Neural cell (in vitro differentiated cells): ENCODE results near the gene MCC. TPM values are rescaled to one million over a fixed set of nuclear protein-coding genes. Genes with fewer than 3 reads are reported as not detected.

Experiments used
- H2AFZ ChIP-seq: fragments of 200-600, 300-800 bp; sonication (generic), shearing (Covaris generic); 2 replicates; pipeline ENCODE4 v1.6.0; 2014; ENCODE audit warnings: low read depth, mild to moderate bottlenecking, antibody characterized with exemption, low read length, moderate library complexity
- H3F3A ChIP-seq: fragments of 200-600 bp; shearing (Covaris generic); 2 replicates; pipeline ENCODE4 v1.6.1; 2016; ENCODE audit warnings: mild to moderate bottlenecking, moderate library complexity, mixed read lengths, antibody characterized with exemption, low read length; ENCODE audit not compliant: insufficient read depth, poor library complexity, severe bottlenecking
- H3K27ac ChIP-seq: fragments of 200-600, 300-800 bp; sonication (generic), shearing (Covaris generic); 2 replicates; pipeline ENCODE4 v1.5.1; 2014; ENCODE audit warnings: mild to moderate bottlenecking, low read length, moderate library complexity
- H3K27me3 ChIP-seq: fragments of 300-800, 200-600 bp; sonication (generic), shearing (Covaris generic); 2 replicates; pipeline ENCODE4 v1.6.0; 2014; ENCODE audit warnings: mild to moderate bottlenecking, low read depth, low read length, moderate library complexity; ENCODE audit not compliant: insufficient read depth
- H3K36me3 ChIP-seq: fragments of 300-800, 200-600 bp; sonication (generic), shearing (Covaris generic); 2 replicates; pipeline ENCODE4 v1.5.1; 2014; ENCODE audit warnings: mild to moderate bottlenecking, antibody characterized with exemption, low read length, moderate library complexity; ENCODE audit not compliant: insufficient read depth
- H3K4me2 ChIP-seq: fragments of 300-800, 200-600 bp; sonication (generic), shearing (Covaris generic); 2 replicates; pipeline ENCODE4 v1.6.0; 2014; ENCODE audit warnings: mild to moderate bottlenecking, low read length
- H3K4me3 ChIP-seq: fragments of 300-800, 200-600 bp; sonication (generic), shearing (Covaris generic); 2 replicates; pipeline ENCODE4 v1.5.1; 2014; ENCODE audit warnings: mild to moderate bottlenecking, low read length, moderate library complexity
- H3K79me2 ChIP-seq: fragments of 200-600 bp; shearing (Covaris generic); replicated peaks from 2 replicates; pipeline ENCODE4 v1.6.0; 2014; ENCODE audit warnings: mild to moderate bottlenecking, low read length, moderate library complexity; ENCODE audit not compliant: insufficient read depth
- H3K9ac ChIP-seq: fragments of 300-800, 200-600 bp; sonication (generic), shearing (Covaris generic); 2 replicates; pipeline ENCODE4 v1.6.1; 2016; ENCODE audit warnings: mild to moderate bottlenecking, low read length, mixed read lengths
- H3K9me2 ChIP-seq: fragments of 200-600 bp; shearing (Covaris generic); 2 replicates; pipeline ENCODE4 v1.6.1; 2016; ENCODE audit warnings: mild to moderate bottlenecking, low read length, mixed read lengths; ENCODE audit not compliant: insufficient read depth
- H3K9me3 ChIP-seq: fragments of 200-600, 300-800 bp; sonication (generic), shearing (Covaris generic); 2 replicates; pipeline ENCODE4 v1.6.1; 2016; ENCODE audit warnings: mild to moderate bottlenecking, mixed run types, low read length, moderate library complexity, mixed read lengths
- H4K20me1 ChIP-seq: fragments of 200-600 bp; shearing (Covaris generic); 2 replicates; pipeline ENCODE4 v1.6.1; 2016; ENCODE audit warnings: mild to moderate bottlenecking, mixed run types; ENCODE audit not compliant: insufficient read depth
- EP300 ChIP-seq: fragments of 450-650 bp; conservative IDR thresholded peaks from 2 replicates; pipeline ENCODE4 v1.6.1; 2014; ENCODE audit warnings: antibody characterized with exemption, mild to moderate bottlenecking, moderate library complexity; ENCODE audit not compliant: poor library complexity, severe bottlenecking
- EZH2 ChIP-seq: fragments of 200-600, 300-800 bp; shearing (Covaris generic), sonication (generic); IDR thresholded peaks from 2 replicates; pipeline ENCODE4 v1.6.1; 2014; ENCODE audit warnings: antibody characterized with exemption, low read length, borderline replicate concordance, mild to moderate bottlenecking; ENCODE audit not compliant: insufficient read depth, poor library complexity, severe bottlenecking
- MXI1 ChIP-seq: fragments of 450-650 bp; conservative IDR thresholded peaks from 2 replicates; pipeline ENCODE4 v1.6.1; 2014; ENCODE audit warnings: antibody characterized with exemption, mild to moderate bottlenecking; ENCODE audit not compliant: poor library complexity, severe bottlenecking
- POLR2AphosphoS5 ChIP-seq: IDR thresholded peaks from 2 replicates; pipeline ENCODE4 v1.6.1; 2012
- RAD21 ChIP-seq: fragments of 450-650 bp; conservative IDR thresholded peaks from 2 replicates; pipeline ENCODE4 v1.6.1; 2014; ENCODE audit warnings: antibody characterized with exemption, mild to moderate bottlenecking, moderate library complexity
- SMC3 ChIP-seq: fragments of 450-650 bp; conservative IDR thresholded peaks from 2 replicates; pipeline ENCODE4 v1.6.1; 2014; ENCODE audit warnings: antibody characterized with exemption, mild to moderate bottlenecking, moderate library complexity; ENCODE audit not compliant: poor library complexity
- TAF1 ChIP-seq: IDR thresholded peaks from 2 replicates; pipeline ENCODE4 v1.6.1; 2012; ENCODE audit warnings: low read depth
- polyA plus RNA-seq: library from polyadenylated mRNA; depleted of rRNA; stranded (reverse); fragments of >200 nt; gene quantifications from 2 replicates; pipeline ENCODE4 v1.2.3, GENCODE V29; 2014
- TF ChIP-seq, protein P1 (sequence below): IDR thresholded peaks from 2 replicates; pipeline ENCODE4 v1.6.1; 2012; ENCODE audit warnings: borderline replicate concordance
- TF ChIP-seq, protein P2 (sequence below): fragments of 450-650 bp; IDR thresholded peaks from 2 replicates; pipeline ENCODE4 v1.5.1; 2014; ENCODE audit warnings: antibody characterized with exemption, mild to moderate bottlenecking, moderate library complexity; ENCODE audit not compliant: poor library complexity, severe bottlenecking

Gene MCC
- polyA plus RNA-seq, 1 donor from 2014 or later: 2.2 TPM

DNA sequence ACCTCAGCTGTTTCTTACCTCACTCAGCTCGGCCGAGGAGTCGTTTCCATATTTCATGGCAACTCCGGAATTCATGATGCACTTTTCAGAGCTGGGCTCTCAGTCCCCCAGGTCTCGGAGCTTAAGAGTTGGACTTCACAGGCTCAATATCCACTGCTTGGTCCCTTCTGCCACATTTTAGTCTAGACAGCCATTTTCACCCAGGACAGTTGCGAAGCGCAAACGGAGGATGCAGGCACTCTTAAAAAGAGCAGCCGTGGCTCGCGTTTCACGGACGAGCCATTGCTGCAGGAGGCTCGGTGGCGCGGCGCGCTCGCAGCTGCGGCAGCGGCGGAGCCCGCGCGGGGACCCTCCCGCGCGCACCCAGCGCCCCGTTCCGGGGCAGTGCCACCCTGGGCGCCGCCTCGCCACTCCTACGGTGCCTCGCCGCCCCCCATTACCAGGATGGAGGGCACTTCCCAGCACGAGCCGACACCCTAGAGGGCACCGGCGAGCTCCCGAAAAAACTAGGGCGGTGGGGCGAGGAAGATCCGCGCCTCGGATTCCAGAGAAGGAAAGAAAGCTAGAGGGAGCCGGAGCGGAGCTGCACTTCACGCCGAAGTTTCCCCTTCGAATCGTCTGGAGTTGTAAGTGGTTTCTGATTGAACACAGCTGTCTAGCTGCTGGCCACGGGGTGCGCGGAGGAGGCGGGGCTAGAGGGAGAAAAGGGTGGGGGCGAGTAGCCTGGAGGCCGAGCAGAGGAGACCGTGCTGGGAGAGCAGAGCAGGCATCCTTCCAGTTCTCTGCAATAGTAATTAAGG lies 193.7 kb downstream of the MCC start:
- no peaks in the 10 kb centered on the region for H4K20me1 ChIP-seq
- peak overlapping the region; percentile 12 for H2AFZ ChIP-seq
- peak overlapping the region; percentile 52 for H3K9ac ChIP-seq
- H3K27ac ChIP-seq: no peak overlapping the region
- H3K36me3 ChIP-seq: no peaks in the 10 kb centered on the region
- H3K4me3 ChIP-seq: peak overlapping the region; percentile 74
- H3K79me2 ChIP-seq: no peaks in the 10 kb centered on the region
- H3K4me2 ChIP-seq: peak overlapping the region; percentile 89
- H3F3A ChIP-seq: no peaks in the 10 kb centered on the region
- H3K9me2 ChIP-seq: no peaks in the 10 kb centered on the region
- H3K9me3 ChIP-seq: no peaks in the 10 kb centered on the region
- peaks cover 34% of the 10 kb centered on the region for H3K27me3 ChIP-seq
- TF ChIP-seq, protein P1, sequence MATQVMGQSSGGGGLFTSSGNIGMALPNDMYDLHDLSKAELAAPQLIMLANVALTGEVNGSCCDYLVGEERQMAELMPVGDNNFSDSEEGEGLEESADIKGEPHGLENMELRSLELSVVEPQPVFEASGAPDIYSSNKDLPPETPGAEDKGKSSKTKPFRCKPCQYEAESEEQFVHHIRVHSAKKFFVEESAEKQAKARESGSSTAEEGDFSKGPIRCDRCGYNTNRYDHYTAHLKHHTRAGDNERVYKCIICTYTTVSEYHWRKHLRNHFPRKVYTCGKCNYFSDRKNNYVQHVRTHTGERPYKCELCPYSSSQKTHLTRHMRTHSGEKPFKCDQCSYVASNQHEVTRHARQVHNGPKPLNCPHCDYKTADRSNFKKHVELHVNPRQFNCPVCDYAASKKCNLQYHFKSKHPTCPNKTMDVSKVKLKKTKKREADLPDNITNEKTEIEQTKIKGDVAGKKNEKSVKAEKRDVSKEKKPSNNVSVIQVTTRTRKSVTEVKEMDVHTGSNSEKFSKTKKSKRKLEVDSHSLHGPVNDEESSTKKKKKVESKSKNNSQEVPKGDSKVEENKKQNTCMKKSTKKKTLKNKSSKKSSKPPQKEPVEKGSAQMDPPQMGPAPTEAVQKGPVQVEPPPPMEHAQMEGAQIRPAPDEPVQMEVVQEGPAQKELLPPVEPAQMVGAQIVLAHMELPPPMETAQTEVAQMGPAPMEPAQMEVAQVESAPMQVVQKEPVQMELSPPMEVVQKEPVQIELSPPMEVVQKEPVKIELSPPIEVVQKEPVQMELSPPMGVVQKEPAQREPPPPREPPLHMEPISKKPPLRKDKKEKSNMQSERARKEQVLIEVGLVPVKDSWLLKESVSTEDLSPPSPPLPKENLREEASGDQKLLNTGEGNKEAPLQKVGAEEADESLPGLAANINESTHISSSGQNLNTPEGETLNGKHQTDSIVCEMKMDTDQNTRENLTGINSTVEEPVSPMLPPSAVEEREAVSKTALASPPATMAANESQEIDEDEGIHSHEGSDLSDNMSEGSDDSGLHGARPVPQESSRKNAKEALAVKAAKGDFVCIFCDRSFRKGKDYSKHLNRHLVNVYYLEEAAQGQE: no peak
- peak; percentile 55 for TF ChIP-seq MXI1
- TF ChIP-seq EZH2: no peak
- TF ChIP-seq TAF1: no peak
- TF ChIP-seq RAD21: peak; percentile 51
- peak; percentile 61 for TF ChIP-seq SMC3
- TF ChIP-seq, protein P2, sequence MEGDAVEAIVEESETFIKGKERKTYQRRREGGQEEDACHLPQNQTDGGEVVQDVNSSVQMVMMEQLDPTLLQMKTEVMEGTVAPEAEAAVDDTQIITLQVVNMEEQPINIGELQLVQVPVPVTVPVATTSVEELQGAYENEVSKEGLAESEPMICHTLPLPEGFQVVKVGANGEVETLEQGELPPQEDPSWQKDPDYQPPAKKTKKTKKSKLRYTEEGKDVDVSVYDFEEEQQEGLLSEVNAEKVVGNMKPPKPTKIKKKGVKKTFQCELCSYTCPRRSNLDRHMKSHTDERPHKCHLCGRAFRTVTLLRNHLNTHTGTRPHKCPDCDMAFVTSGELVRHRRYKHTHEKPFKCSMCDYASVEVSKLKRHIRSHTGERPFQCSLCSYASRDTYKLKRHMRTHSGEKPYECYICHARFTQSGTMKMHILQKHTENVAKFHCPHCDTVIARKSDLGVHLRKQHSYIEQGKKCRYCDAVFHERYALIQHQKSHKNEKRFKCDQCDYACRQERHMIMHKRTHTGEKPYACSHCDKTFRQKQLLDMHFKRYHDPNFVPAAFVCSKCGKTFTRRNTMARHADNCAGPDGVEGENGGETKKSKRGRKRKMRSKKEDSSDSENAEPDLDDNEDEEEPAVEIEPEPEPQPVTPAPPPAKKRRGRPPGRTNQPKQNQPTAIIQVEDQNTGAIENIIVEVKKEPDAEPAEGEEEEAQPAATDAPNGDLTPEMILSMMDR: peak; percentile 54
- TF ChIP-seq POLR2AphosphoS5: peak; percentile 14
- peak; percentile 14 for TF ChIP-seq EP300

DNA sequence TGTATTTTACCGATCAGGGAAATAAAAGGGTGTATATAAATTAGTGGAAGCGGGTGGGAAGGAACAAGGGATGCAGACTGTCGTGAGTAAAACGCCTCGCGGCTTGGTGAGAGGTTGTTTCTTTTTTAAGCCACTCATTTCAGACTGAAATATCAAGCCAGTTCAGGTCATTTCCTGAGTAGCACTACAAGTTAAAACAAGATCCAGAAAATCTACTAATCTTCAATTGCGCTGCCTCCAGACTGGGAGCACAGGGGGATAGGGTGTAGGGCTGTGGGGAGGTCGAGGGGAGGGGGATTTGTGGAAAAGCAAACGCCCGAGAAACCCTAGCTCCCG lies 194.3 kb downstream of the MCC start:
- H3K79me2 ChIP-seq: no peaks in the 10 kb centered on the region
- H3K9me3 ChIP-seq: no peaks in the 10 kb centered on the region
- H2AFZ ChIP-seq: no peak overlapping the region
- H3K4me2 ChIP-seq: peak overlapping the region; percentile 59
- peak overlapping the region; percentile 52 for H3K9ac ChIP-seq
- H4K20me1 ChIP-seq: no peaks in the 10 kb centered on the region
- no peaks in the 10 kb centered on the region for H3F3A ChIP-seq
- H3K27ac ChIP-seq: no peak overlapping the region
- peak overlapping the region; percentile 74 for H3K4me3 ChIP-seq
- no peaks in the 10 kb centered on the region for H3K9me2 ChIP-seq
- H3K27me3 ChIP-seq: peaks cover 34% of the 10 kb centered on the region
- no peaks in the 10 kb centered on the region for H3K36me3 ChIP-seq
- TF ChIP-seq EZH2 (no peak), TAF1 (no peak), MXI1 (no peak), RAD21 (no peak), EP300 (no peak), POLR2AphosphoS5 (no peak), SMC3 (no peak)
- TF ChIP-seq, protein P1: no peak
- TF ChIP-seq, protein P2: no peak
